MCF 10A (cell line): ENCODE results near the gene CERS6. TPM values are rescaled to one million over a fixed set of nuclear protein-coding genes. Genes with fewer than 3 reads are reported as not detected.

Experiments used
- BruUV-seq: library from RNA; stranded (reverse); fragments of 400-500 nt; replicated peaks from 2 replicates; lab custom pipeline; 2021; lab: Mats Ljungman, UMichigan
- CTCF ChIA-PET: fragments of 300-600 bp; sonication (Branson Sonifier 250); formaldehyde crosslinking; extraction: SDS; loops from one replicate; lab custom pipeline; 2021; ENCODE audit warnings: antibody characterized with exemption, inconsistent platforms; lab: Yijun Ruan, JAX
- POLR2A ChIA-PET: fragments of 300-600, 350-650 bp; sonication (Branson Sonifier 250); formaldehyde crosslinking; extraction: SDS; loops from one replicate; lab custom pipeline; 2020; ENCODE audit warnings: antibody characterized with exemption, inconsistent platforms; lab: Yijun Ruan, JAX
- DNase-seq: peaks from one replicate; pipeline ENCODE4 v3.0.0-alpha.2; 2018; ENCODE audit not compliant: unreplicated experiment
- H3K27ac Mint-ChIP-seq: one replicate; pipeline ENCODE4 v1.8.0; 2022; ENCODE audit warnings: mild to moderate bottlenecking, low read depth, mixed read lengths; ENCODE audit not compliant: unreplicated experiment
- H3K27me3 Mint-ChIP-seq: one replicate; pipeline ENCODE4 v1.8.0; 2022; ENCODE audit warnings: mixed read lengths; ENCODE audit not compliant: insufficient read depth, unreplicated experiment
- H3K36me3 Mint-ChIP-seq: one replicate; pipeline ENCODE4 v1.8.0; 2022; ENCODE audit warnings: mild to moderate bottlenecking, moderate library complexity, mixed read lengths; ENCODE audit not compliant: insufficient read depth, unreplicated experiment
- H3K4me1 Mint-ChIP-seq: one replicate; pipeline ENCODE4 v1.8.0; 2022; ENCODE audit warnings: mixed read lengths; ENCODE audit not compliant: insufficient read depth, unreplicated experiment
- H3K4me3 Mint-ChIP-seq: one replicate; pipeline ENCODE4 v1.8.0; 2022; ENCODE audit warnings: mild to moderate bottlenecking, moderate library complexity, mixed read lengths; ENCODE audit not compliant: unreplicated experiment
- H3K9me3 Mint-ChIP-seq: one replicate; pipeline ENCODE4 v1.8.0; 2022; ENCODE audit warnings: mixed read lengths; ENCODE audit not compliant: unreplicated experiment
- CTCF ChIP-seq: fragments of 200-600 bp; IDR thresholded peaks from one replicate; pipeline ENCODE4 v1.8.0; 2022; ENCODE audit warnings: antibody characterized with exemption, mild to moderate bottlenecking; ENCODE audit not compliant: unreplicated experiment
- intact Hi-C: fragments of 100-400 bp; cut with micrococcal nuclease; formaldehyde crosslinking; loops from 2 replicates; pipeline ENCODE4 v1.14.1; 2022
- total RNA-seq: library from RNA; stranded (reverse); gene quantifications from 2 replicates; pipeline ENCODE4 v1.2.3, GENCODE V29; 2022

CERS6 gene
- total RNA-seq, 1 experiment from 2014 or later = 27.4 TPM

GRCh38 chr2:168710754-168711467 is 254.8 kb downstream of the CERS6 start:
- no peak for DNase-seq
- TF ChIP-seq CTCF = no peak
- no peaks in the 10 kb centered on the region for H3K4me1 Mint-ChIP-seq
- no peaks in the 10 kb centered on the region for H3K27me3 Mint-ChIP-seq
- ChIA-PET CTCF (interaction anchor here (0.6 to 1.5 kb wide), 5 partner anchors 16 to 399 kb away, joined by 3 to 5 read pairs (median 4); no protein-coding TSS in a partner anchor), POLR2A (interaction anchor here (0.6 to 1.1 kb wide), 3 partner anchors 11 to 45 kb away, joined by 3 read pairs; no protein-coding TSS in a partner anchor)
- no peak overlapping the region for H3K27ac Mint-ChIP-seq
- no peak overlapping the region for H3K4me3 Mint-ChIP-seq
- intact Hi-C loops = no loop called here
- H3K9me3 Mint-ChIP-seq = no peaks in the 10 kb centered on the region
- BruUV-seq = no TSS peak
- H3K36me3 Mint-ChIP-seq = peaks cover 5% of the 10 kb centered on the region

- CTCF ChIA-PET = no interaction called here
- DNase-seq = no peak
- H3K9me3 Mint-ChIP-seq = no peaks in the 10 kb centered on the region
- POLR2A ChIA-PET = no interaction called here
- intact Hi-C loops = no loop called here
- no peak overlapping the region for H3K4me3 Mint-ChIP-seq
- H3K27me3 Mint-ChIP-seq = no peaks in the 10 kb centered on the region
- no peak for TF ChIP-seq CTCF
- H3K4me1 Mint-ChIP-seq = no peaks in the 10 kb centered on the region
- H3K36me3 Mint-ChIP-seq = peaks cover 5% of the 10 kb centered on the region
- no peak overlapping the region for H3K27ac Mint-ChIP-seq
- no TSS peak for BruUV-seq
Observed at GRCh38 chr2:168712053-168712452, 256.0 kb downstream of the CERS6 start.

GRCh38 chr2:168713325-168713724 is 257.3 kb downstream of the CERS6 start:
- Mint-ChIP-seq H3K4me3 (no peak overlapping the region), H3K36me3 (peaks cover 10% of the 10 kb centered on the region), H3K27ac (no peak overlapping the region), H3K4me1 (peaks cover 4% of the 10 kb centered on the region), H3K27me3 (no peaks in the 10 kb centered on the region), H3K9me3 (no peaks in the 10 kb centered on the region)
- ChIA-PET CTCF (no interaction called here), POLR2A (no interaction called here)
- TF ChIP-seq CTCF = no peak
- BruUV-seq = no TSS peak
- intact Hi-C loops = no loop called here
- no peak for DNase-seq

GRCh38 chr2:168715849-168716248 is 259.8 kb downstream of the CERS6 start:
- TF ChIP-seq CTCF = no peak
- Mint-ChIP-seq H3K9me3 (no peaks in the 10 kb centered on the region), H3K27me3 (no peaks in the 10 kb centered on the region), H3K4me1 (peaks cover 4% of the 10 kb centered on the region), H3K36me3 (peaks cover 10% of the 10 kb centered on the region), H3K4me3 (no peak overlapping the region), H3K27ac (no peak overlapping the region)
- DNase-seq = no peak
- intact Hi-C loops = no loop called here
- ChIA-PET POLR2A (no interaction called here), CTCF (no interaction called here)
- BruUV-seq = no TSS peak
